ENCODE measurements around the gene ANKRD44.
A peak's percentile ranks its signal among the peaks of the same experiment; 100 is the strongest.

Gene ANKRD44

GRCh38 chr2:196987649-196988364, 322.8 kb downstream of the ANKRD44 start:
- no peaks in the 10 kb centered on the region for H3K36me3 ChIP-seq
- peak overlapping the region; percentile 63 for H3K4me2 ChIP-seq
- no peaks in the 10 kb centered on the region for H3K9me3 ChIP-seq
- H3K4me1 ChIP-seq: peaks cover 33% of the 10 kb centered on the region
- H3K27ac ChIP-seq: peak overlapping the region; percentile 70
- H4K20me1 ChIP-seq: no peaks in the 10 kb centered on the region
- H3K4me3 ChIP-seq: no peak overlapping the region
- H3K27me3 ChIP-seq: no peaks in the 10 kb centered on the region
- H3K9ac ChIP-seq: peak overlapping the region; percentile 68; the same call in 1 of the 2 replicates
- TF ChIP-seq Cebpa-rat (IDR thresholded peaks at IDR 0.05): no peak

GRCh38 chr2:196987298-196987648, 323.3 kb downstream of the ANKRD44 start:
- Histone ChIP-seq H3K4me1 (peaks cover 33% of the 10 kb centered on the region), H3K9me3 (no peaks in the 10 kb centered on the region), H3K36me3 (no peaks in the 10 kb centered on the region), H3K27ac (peak overlapping the region; percentile 70; the same call in 1 of the 2 replicates), H3K4me2 (peak overlapping the region; percentile 63), H4K20me1 (no peaks in the 10 kb centered on the region), H3K27me3 (no peaks in the 10 kb centered on the region), H3K9ac (no peak overlapping the region), H3K4me3 (no peak overlapping the region)
- no peak for TF ChIP-seq Cebpa-rat (IDR thresholded peaks at IDR 0.05)

- TF ChIP-seq Cebpa-rat (IDR thresholded peaks at IDR 0.05): no peak
- H3K4me2 ChIP-seq: no peak overlapping the region
- H3K4me1 ChIP-seq: peaks cover 31% of the 10 kb centered on the region
- H3K9ac ChIP-seq: no peak overlapping the region
- no peaks in the 10 kb centered on the region for H3K9me3 ChIP-seq
- no peaks in the 10 kb centered on the region for H3K27me3 ChIP-seq
- H3K27ac ChIP-seq: no peak overlapping the region
- no peaks in the 10 kb centered on the region for H3K36me3 ChIP-seq
- no peaks in the 10 kb centered on the region for H4K20me1 ChIP-seq
- H3K4me3 ChIP-seq: no peak overlapping the region
Measured at GRCh38 chr2:196985511-196986183, 324.9 kb downstream of the ANKRD44 start.

GRCh38 chr2:196984903-196985302, 325.7 kb downstream of the ANKRD44 start:
- Histone ChIP-seq H4K20me1 (no peaks in the 10 kb centered on the region), H3K36me3 (no peaks in the 10 kb centered on the region), H3K4me1 (peaks cover 24% of the 10 kb centered on the region), H3K27ac (no peak overlapping the region), H3K9me3 (no peaks in the 10 kb centered on the region), H3K27me3 (no peaks in the 10 kb centered on the region), H3K9ac (no peak overlapping the region), H3K4me3 (no peak overlapping the region), H3K4me2 (no peak overlapping the region)
- TF ChIP-seq Cebpa-rat (IDR thresholded peaks at IDR 0.05): no peak

- Histone ChIP-seq H3K9ac (no peak overlapping the region), H3K4me2 (no peak overlapping the region), H3K4me3 (no peak overlapping the region), H3K4me1 (peaks cover 22% of the 10 kb centered on the region), H4K20me1 (no peaks in the 10 kb centered on the region), H3K27ac (no peak overlapping the region), H3K9me3 (no peaks in the 10 kb centered on the region), H3K27me3 (no peaks in the 10 kb centered on the region), H3K36me3 (no peaks in the 10 kb centered on the region)
- no peak for TF ChIP-seq Cebpa-rat (IDR thresholded peaks at IDR 0.05)
Measured at GRCh38 chr2:196983934-196984333, 326.6 kb downstream of the ANKRD44 start.

GRCh38 chr2:196980473-196980872, 330.1 kb downstream of the ANKRD44 start:
- Histone ChIP-seq H3K27me3 (no peaks in the 10 kb centered on the region), H3K9ac (no peak overlapping the region), H3K36me3 (no peaks in the 10 kb centered on the region), H3K9me3 (no peaks in the 10 kb centered on the region), H3K4me1 (no peaks in the 10 kb centered on the region), H4K20me1 (no peaks in the 10 kb centered on the region), H3K4me2 (no peak overlapping the region), H3K27ac (no peak overlapping the region), H3K4me3 (no peak overlapping the region)
- no peak for TF ChIP-seq Cebpa-rat (IDR thresholded peaks at IDR 0.05)

GRCh38 chr2:196980001-196980400, 330.6 kb downstream of the ANKRD44 start:
- no peaks in the 10 kb centered on the region for H3K9me3 ChIP-seq
- H3K4me2 ChIP-seq: no peak overlapping the region
- no peak overlapping the region for H3K4me3 ChIP-seq
- no peak overlapping the region for H3K27ac ChIP-seq
- no peaks in the 10 kb centered on the region for H3K36me3 ChIP-seq
- H3K9ac ChIP-seq: no peak overlapping the region
- no peaks in the 10 kb centered on the region for H4K20me1 ChIP-seq
- no peak for TF ChIP-seq Cebpa-rat (IDR thresholded peaks at IDR 0.05)
- no peaks in the 10 kb centered on the region for H3K4me1 ChIP-seq
- no peaks in the 10 kb centered on the region for H3K27me3 ChIP-seq

- no peak overlapping the region for H3K27ac ChIP-seq
- no peak for TF ChIP-seq Cebpa-rat (IDR thresholded peaks at IDR 0.05)
Measured at GRCh38 chr2:196977507-196977906, 333.1 kb downstream of the ANKRD44 start.

GRCh38 chr2:196974970-196975369, 335.6 kb downstream of the ANKRD44 start:
- H3K27me3 ChIP-seq: no peaks in the 10 kb centered on the region
- TF ChIP-seq Cebpa-rat (IDR thresholded peaks at IDR 0.05): no peak

More at GRCh38 chr2:196977507-196977906, 333.1 kb downstream of the ANKRD44 start:
- Histone ChIP-seq H4K20me1 (no peaks in the 10 kb centered on the region), H3K4me2 (no peak overlapping the region), H3K36me3 (no peaks in the 10 kb centered on the region), H3K27me3 (no peaks in the 10 kb centered on the region), H3K4me3 (no peak overlapping the region), H3K9me3 (no peaks in the 10 kb centered on the region), H3K9ac (no peak overlapping the region), H3K4me1 (no peaks in the 10 kb centered on the region)

GRCh38 chr2:196971574-196972279, 338.9 kb downstream of the ANKRD44 start:
- Histone ChIP-seq H3K27me3 (no peaks in the 10 kb centered on the region), H3K4me3 (no peak overlapping the region), H3K27ac (no peak overlapping the region), H3K36me3 (no peaks in the 10 kb centered on the region), H3K4me2 (no peak overlapping the region), H3K4me1 (no peaks in the 10 kb centered on the region), H4K20me1 (no peaks in the 10 kb centered on the region), H3K9me3 (no peaks in the 10 kb centered on the region), H3K9ac (no peak overlapping the region)
- TF ChIP-seq Cebpa-rat (IDR thresholded peaks at IDR 0.05): no peak

More at GRCh38 chr2:196974970-196975369, 335.6 kb downstream of the ANKRD44 start:
- H3K4me1 ChIP-seq: no peaks in the 10 kb centered on the region
- no peak overlapping the region for H3K4me2 ChIP-seq
- no peaks in the 10 kb centered on the region for H4K20me1 ChIP-seq
- no peaks in the 10 kb centered on the region for H3K36me3 ChIP-seq
- no peaks in the 10 kb centered on the region for H3K9me3 ChIP-seq
- H3K9ac ChIP-seq: no peak overlapping the region
- H3K27ac ChIP-seq: no peak overlapping the region
- no peak overlapping the region for H3K4me3 ChIP-seq

All from BLaER1 (cell line).